Measurements from ENCODE around the gene NUPR1.
"Not testable (repeated sequence)": the region's sequence is repeated elsewhere in the genome, so short reads cannot be mapped to it uniquely, and the experiment has no call there.

NUPR1 gene

DNA sequence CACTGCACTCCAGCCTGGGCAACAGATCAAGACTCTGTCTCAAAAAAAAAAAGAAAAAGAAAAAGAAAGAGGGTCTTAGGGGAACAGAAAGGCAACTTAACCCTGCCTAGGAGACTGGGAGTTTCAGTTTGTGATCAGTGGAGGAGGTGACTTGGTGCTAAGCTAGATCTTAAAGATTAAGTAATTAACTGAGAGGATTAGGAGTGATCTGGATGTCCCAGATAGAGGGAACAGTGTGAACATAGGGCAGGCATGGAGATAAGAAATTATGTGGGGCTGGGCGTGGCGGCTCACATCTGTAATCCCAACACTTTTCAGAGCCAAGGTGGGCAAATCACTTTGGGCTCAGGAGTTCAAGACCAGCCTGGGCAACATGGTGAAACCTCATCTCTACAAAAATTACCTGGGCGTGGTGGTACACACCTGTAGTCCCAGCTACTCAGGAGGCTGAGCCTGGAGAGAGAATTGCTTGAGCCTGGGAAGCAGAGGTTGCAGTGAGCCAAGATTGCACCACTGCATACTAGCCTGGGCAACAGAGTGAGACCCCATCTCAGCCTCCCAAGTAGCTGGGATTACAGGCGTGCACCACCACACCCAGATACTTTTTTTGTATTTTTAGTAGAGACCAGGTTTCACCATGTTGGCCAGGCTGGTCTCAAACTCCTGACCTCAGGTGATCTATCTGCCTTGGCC, 27.6 kb upstream of the NUPR1 start:
- not testable (repeated sequence) for H3K14ac ChIP-seq (ENCODE audit: low read length); H3K79me1 ChIP-seq (ENCODE audit: low read depth, low read length); H4K8ac ChIP-seq (ENCODE audit: low read depth, low read length); H2AK5ac ChIP-seq (ENCODE audit: low read depth, low read length); H2BK5ac ChIP-seq (ENCODE audit: low read length); H3K9me3 ChIP-seq (replicated peaks in 1 of 2; ENCODE audit: control insufficient read depth in 2 of 2, insufficient read depth in 1 of 2, low read depth in 1 of 2, low read length in 2 of 2); H2BK15ac ChIP-seq (ENCODE audit: low read length); H3K36me3 ChIP-seq (replicated peaks in 1 of 2; ENCODE audit: control insufficient read depth in 2 of 2, insufficient read depth in 2 of 2, low read length in 2 of 2); H3K4me3 ChIP-seq (ENCODE audit: low read length in 2 of 2); H3K4me2 ChIP-seq (ENCODE audit: insufficient read depth, low read length, poor library complexity, severe bottlenecking); H3K4ac ChIP-seq (ENCODE audit: low read length); H3K18ac ChIP-seq (ENCODE audit: low read length); H3K23ac ChIP-seq (ENCODE audit: low read depth, low read length, poor library complexity); H4K91ac ChIP-seq (ENCODE audit: low read depth, low read length, poor library complexity); H2BK120ac ChIP-seq (ENCODE audit: low read depth, low read length); H3K27me3 ChIP-seq (ENCODE audit: control insufficient read depth in 3 of 3, insufficient read depth in 3 of 3, low read depth in 1 of 3, low read length in 3 of 3); H3K9ac ChIP-seq (ENCODE audit: low read depth, low read length, poor library complexity); H3K27ac ChIP-seq (replicated peaks; ENCODE audit: low read length); H2BK12ac ChIP-seq (ENCODE audit: low read length); DNase-seq (ENCODE audit: low spot score); H2AFZ ChIP-seq (ENCODE audit: low read length); H3K4me1 ChIP-seq (ENCODE audit: control insufficient read depth in 2 of 2, insufficient read depth in 1 of 2, low read depth in 1 of 2, low read length in 2 of 2)
- WGBS, 2 donors (ENCODE audit: extremely low coverage in 2 of 2, insufficient read length in 2 of 2, insufficient replicate concordance in 1 of 2), result no CpG with 5 or more reads among the region's 4 CpGs

DNA sequence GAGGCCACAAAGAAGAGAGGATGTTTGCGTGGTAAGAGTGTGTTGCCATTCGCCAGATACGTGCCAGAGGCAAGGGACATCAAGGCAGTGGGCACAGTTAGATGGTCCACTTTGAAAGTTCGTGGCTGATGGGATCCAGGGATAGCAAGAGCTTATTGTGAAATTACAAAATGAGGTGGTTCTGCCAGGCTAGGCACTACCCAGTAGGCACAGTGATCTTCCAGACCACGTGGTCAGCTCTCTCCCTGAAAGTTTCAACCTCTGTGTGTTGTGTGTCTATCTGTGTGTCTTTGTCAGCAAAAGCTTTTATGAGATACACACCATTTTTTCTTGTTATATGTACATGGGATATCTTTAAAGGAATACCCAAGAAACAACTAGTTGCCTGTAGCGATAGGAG, 24.4 kb upstream of the NUPR1 start:
- no peak overlapping the region for H3K9ac ChIP-seq (ENCODE audit: low read depth, low read length, poor library complexity)

DNA sequence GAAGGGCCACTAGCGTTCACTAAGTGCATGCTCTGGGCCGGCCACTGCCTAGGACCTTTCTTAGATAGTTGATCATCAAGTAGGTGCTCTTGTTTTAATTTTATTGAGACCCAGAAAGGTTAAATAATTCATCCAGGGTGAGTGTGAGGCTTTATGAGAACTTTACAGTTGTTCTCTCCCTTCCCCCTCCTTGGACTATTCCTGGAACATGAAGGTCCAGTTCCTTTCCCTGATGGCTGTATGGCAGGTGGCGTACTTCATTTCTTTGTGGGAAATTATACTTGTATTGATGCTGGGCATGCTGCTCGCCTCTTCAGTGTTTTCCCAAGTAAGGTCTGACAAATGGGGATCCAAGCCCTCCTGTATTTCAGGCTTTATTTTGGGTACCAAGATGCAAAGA, 23.4 kb upstream of the NUPR1 start:
- no CpG with 5 or more reads among the region's 4 CpGs for WGBS, 2 donors (ENCODE audit: extremely low coverage in 2 of 2, insufficient read length in 2 of 2, insufficient replicate concordance in 1 of 2)
- Histone ChIP-seq H2BK120ac (ENCODE audit: low read depth, low read length) (no peak overlapping the region), H3K27me3 (ENCODE audit: control insufficient read depth in 3 of 3, insufficient read depth in 3 of 3, low read depth in 1 of 3, low read length in 3 of 3) (no peaks in the 10 kb centered on the region)

More for the DNA sequence above, 24.4 kb upstream of the NUPR1 start:
- no peak overlapping the region for H3K18ac ChIP-seq (ENCODE audit: low read length)
- no peaks in the 10 kb centered on the region for H3K4me1 ChIP-seq (ENCODE audit: control insufficient read depth in 2 of 2, insufficient read depth in 1 of 2, low read depth in 1 of 2, low read length in 2 of 2)
- no peak overlapping the region for H3K23ac ChIP-seq (ENCODE audit: low read depth, low read length, poor library complexity)
- no peaks in the 10 kb centered on the region for H3K27me3 ChIP-seq (ENCODE audit: control insufficient read depth in 3 of 3, insufficient read depth in 3 of 3, low read depth in 1 of 3, low read length in 3 of 3)
- H2AFZ ChIP-seq (ENCODE audit: low read length), result no peak overlapping the region
- no peak overlapping the region for H4K8ac ChIP-seq (ENCODE audit: low read depth, low read length)
- no peak overlapping the region for H3K14ac ChIP-seq (ENCODE audit: low read length)
- H3K4ac ChIP-seq (ENCODE audit: low read length), result no peak overlapping the region
- H3K27ac ChIP-seq (replicated peaks; ENCODE audit: low read length), result no peak overlapping the region
- H3K4me3 ChIP-seq (ENCODE audit: low read length in 2 of 2), result no peak overlapping the region
- H3K4me2 ChIP-seq (ENCODE audit: insufficient read depth, low read length, poor library complexity, severe bottlenecking), result no peak overlapping the region
- no peak overlapping the region for H2BK15ac ChIP-seq (ENCODE audit: low read length)
- no CpG with 5 or more reads among the region's 6 CpGs for WGBS, 2 donors (ENCODE audit: extremely low coverage in 2 of 2, insufficient read length in 2 of 2, insufficient replicate concordance in 1 of 2)
- peaks cover 2 to 6% of the 10 kb centered on the region in 2 donors for H3K9me3 ChIP-seq (replicated peaks in 1 of 2; ENCODE audit: control insufficient read depth in 2 of 2, insufficient read depth in 1 of 2, low read depth in 1 of 2, low read length in 2 of 2)
- H2AK5ac ChIP-seq (ENCODE audit: low read depth, low read length), result no peak overlapping the region
- H3K36me3 ChIP-seq (replicated peaks in 1 of 2; ENCODE audit: control insufficient read depth in 2 of 2, insufficient read depth in 2 of 2, low read length in 2 of 2), result peaks cover 0 to 15% of the 10 kb centered on the region in 2 donors
- H2BK120ac ChIP-seq (ENCODE audit: low read depth, low read length), result no peak overlapping the region
- DNase-seq (ENCODE audit: low spot score), result no peak
- peaks cover 13% of the 10 kb centered on the region for H3K79me1 ChIP-seq (ENCODE audit: low read depth, low read length)
- no peak overlapping the region for H4K91ac ChIP-seq (ENCODE audit: low read depth, low read length, poor library complexity)
- H2BK12ac ChIP-seq (ENCODE audit: low read length), result no peak overlapping the region
- H2BK5ac ChIP-seq (ENCODE audit: low read length), result no peak overlapping the region

DNA sequence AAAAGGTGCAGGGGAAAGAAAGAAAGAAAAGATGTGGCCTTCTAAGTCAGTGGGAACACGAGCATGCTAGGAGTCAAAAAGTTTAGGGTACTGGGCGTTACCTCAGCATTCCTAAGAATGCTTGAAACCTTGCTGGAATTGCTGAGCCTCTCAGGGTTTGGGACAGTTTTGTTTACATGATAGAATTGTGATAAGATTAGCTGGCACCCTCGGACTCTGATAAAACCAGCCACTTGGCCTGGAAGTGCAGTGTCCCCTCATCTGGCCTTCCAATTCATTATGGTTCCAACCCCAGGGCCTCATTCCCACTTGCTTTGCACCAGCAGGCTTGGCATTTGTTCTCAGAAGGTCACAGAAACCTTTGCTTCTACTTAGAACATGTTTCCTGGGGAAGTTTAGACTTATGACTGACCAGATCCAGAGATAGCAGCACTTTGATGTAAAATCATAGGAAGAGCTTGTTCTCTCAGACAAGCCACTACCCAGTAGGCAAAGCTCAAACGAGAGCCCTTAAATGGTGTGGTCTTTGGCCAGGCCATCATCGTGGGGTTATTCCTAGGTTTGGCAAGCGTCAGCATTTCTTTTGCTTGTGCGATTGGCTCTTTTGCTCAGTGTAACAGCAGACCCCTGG, 22.9 kb upstream of the NUPR1 start:
- Histone ChIP-seq H2BK120ac (ENCODE audit: low read depth, low read length) (no peak overlapping the region), H3K9me3 (replicated peaks in 1 of 2; ENCODE audit: control insufficient read depth in 2 of 2, insufficient read depth in 1 of 2, low read depth in 1 of 2, low read length in 2 of 2) (no peaks in the 10 kb centered on the region), H3K4me3 (ENCODE audit: low read length in 2 of 2) (no peak overlapping the region), H3K27ac (replicated peaks; ENCODE audit: low read length) (no peak overlapping the region), H3K4ac (ENCODE audit: low read length) (no peak overlapping the region), H3K27me3 (ENCODE audit: control insufficient read depth in 3 of 3, insufficient read depth in 3 of 3, low read depth in 1 of 3, low read length in 3 of 3) (no peaks in the 10 kb centered on the region), H3K4me2 (ENCODE audit: insufficient read depth, low read length, poor library complexity, severe bottlenecking) (no peak overlapping the region), H2AFZ (ENCODE audit: low read length) (no peak overlapping the region), H3K14ac (ENCODE audit: low read length) (no peak overlapping the region), H3K9ac (ENCODE audit: low read depth, low read length, poor library complexity) (no peak overlapping the region), H2BK12ac (ENCODE audit: low read length) (no peak overlapping the region), H4K8ac (ENCODE audit: low read depth, low read length) (no peak overlapping the region), H3K4me1 (ENCODE audit: control insufficient read depth in 2 of 2, insufficient read depth in 1 of 2, low read depth in 1 of 2, low read length in 2 of 2) (no peaks in the 10 kb centered on the region), H4K91ac (ENCODE audit: low read depth, low read length, poor library complexity) (no peak overlapping the region), H2AK5ac (ENCODE audit: low read depth, low read length) (no peak overlapping the region), H3K36me3 (replicated peaks in 1 of 2; ENCODE audit: control insufficient read depth in 2 of 2, insufficient read depth in 2 of 2, low read length in 2 of 2) (peaks cover 0 to 29% of the 10 kb centered on the region in 2 donors), H3K79me1 (ENCODE audit: low read depth, low read length) (peaks cover 13% of the 10 kb centered on the region), H2BK5ac (ENCODE audit: low read length) (no peak overlapping the region), H3K23ac (ENCODE audit: low read depth, low read length, poor library complexity) (no peak overlapping the region), H2BK15ac (ENCODE audit: low read length) (no peak overlapping the region), H3K18ac (ENCODE audit: low read length) (no peak overlapping the region)
- WGBS, 2 donors (ENCODE audit: extremely low coverage in 2 of 2, insufficient read length in 2 of 2, insufficient replicate concordance in 1 of 2), result no CpG with 5 or more reads among the region's 7 CpGs
- DNase-seq (ENCODE audit: low spot score), result no peak

More for the DNA sequence above, 23.4 kb upstream of the NUPR1 start:
- H3K14ac ChIP-seq (ENCODE audit: low read length), result no peak overlapping the region
- no peak overlapping the region for H2BK12ac ChIP-seq (ENCODE audit: low read length)
- H3K23ac ChIP-seq (ENCODE audit: low read depth, low read length, poor library complexity), result no peak overlapping the region
- no peak overlapping the region for H2BK5ac ChIP-seq (ENCODE audit: low read length)
- H3K9me3 ChIP-seq (replicated peaks in 1 of 2; ENCODE audit: control insufficient read depth in 2 of 2, insufficient read depth in 1 of 2, low read depth in 1 of 2, low read length in 2 of 2), result peaks cover 0 to 2% of the 10 kb centered on the region in 2 donors
- no peak overlapping the region for H2AFZ ChIP-seq (ENCODE audit: low read length)
- H2BK15ac ChIP-seq (ENCODE audit: low read length), result no peak overlapping the region
- no peak overlapping the region for H2AK5ac ChIP-seq (ENCODE audit: low read depth, low read length)
- H3K4me1 ChIP-seq (ENCODE audit: control insufficient read depth in 2 of 2, insufficient read depth in 1 of 2, low read depth in 1 of 2, low read length in 2 of 2), result no peaks in the 10 kb centered on the region
- no peak overlapping the region for H3K4ac ChIP-seq (ENCODE audit: low read length)
- H3K36me3 ChIP-seq (replicated peaks in 1 of 2; ENCODE audit: control insufficient read depth in 2 of 2, insufficient read depth in 2 of 2, low read length in 2 of 2), result peaks cover 0 to 23% of the 10 kb centered on the region in 2 donors
- H3K4me2 ChIP-seq (ENCODE audit: insufficient read depth, low read length, poor library complexity, severe bottlenecking), result no peak overlapping the region
- DNase-seq (ENCODE audit: low spot score), result no peak
- no peak overlapping the region for H4K91ac ChIP-seq (ENCODE audit: low read depth, low read length, poor library complexity)
- H3K79me1 ChIP-seq (ENCODE audit: low read depth, low read length), result peaks cover 13% of the 10 kb centered on the region
- no peak overlapping the region for H3K27ac ChIP-seq (replicated peaks; ENCODE audit: low read length)
- no peak overlapping the region for H3K18ac ChIP-seq (ENCODE audit: low read length)
- no peak overlapping the region for H3K4me3 ChIP-seq (ENCODE audit: low read length in 2 of 2)
- H4K8ac ChIP-seq (ENCODE audit: low read depth, low read length), result no peak overlapping the region
- H3K9ac ChIP-seq (ENCODE audit: low read depth, low read length, poor library complexity), result no peak overlapping the region

All from neuronal stem cell (in vitro differentiated cells).